Mammary epithelial cell (primary cell): Measurements from ENCODE around the gene GGA2.

Source experiments
- EZH2 ChIP-seq: IDR thresholded peaks from 2 replicates; pipeline ENCODE4 v1.6.1; 2012; ENCODE audit warnings: low read length, inconsistent platforms, borderline replicate concordance
- TF ChIP-seq, protein P1 (sequence below), 2 donors: IDR thresholded peaks in 1 of 2; conservative IDR thresholded peaks in 1 of 2; 2 replicates each; pipeline ENCODE4 v1.5.1; 2011 to 2012; ENCODE audit warnings: inconsistent platforms in 2 of 2, low read length in 2 of 2, mild to moderate bottlenecking in 2 of 2, control low read depth in 1 of 2, low read depth in 1 of 2; ENCODE audit not compliant: insufficient read depth in 1 of 2; ENCODE audit errors: extremely low read depth in 1 of 2

DNA sequence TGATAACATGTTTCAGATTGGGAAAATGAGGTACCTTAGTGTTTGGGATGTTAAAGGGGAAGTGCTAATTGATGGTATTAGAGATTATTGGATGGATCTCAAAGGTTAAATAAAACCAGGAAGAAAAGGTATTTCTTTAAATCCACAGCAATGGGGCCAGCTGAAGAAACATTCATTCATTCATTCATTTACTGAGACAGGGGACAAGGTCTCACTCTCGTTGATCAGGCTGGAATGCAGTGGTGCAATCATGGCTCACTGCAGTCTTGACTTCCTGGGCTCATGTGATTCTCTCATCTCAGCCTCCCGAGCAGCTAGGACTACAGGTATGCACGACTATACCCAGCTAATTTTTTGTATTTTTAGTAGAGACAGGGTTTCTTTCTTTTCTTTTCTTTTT lies 27.1 kb upstream of the GGA2 start:
- TF ChIP-seq, protein P1, sequence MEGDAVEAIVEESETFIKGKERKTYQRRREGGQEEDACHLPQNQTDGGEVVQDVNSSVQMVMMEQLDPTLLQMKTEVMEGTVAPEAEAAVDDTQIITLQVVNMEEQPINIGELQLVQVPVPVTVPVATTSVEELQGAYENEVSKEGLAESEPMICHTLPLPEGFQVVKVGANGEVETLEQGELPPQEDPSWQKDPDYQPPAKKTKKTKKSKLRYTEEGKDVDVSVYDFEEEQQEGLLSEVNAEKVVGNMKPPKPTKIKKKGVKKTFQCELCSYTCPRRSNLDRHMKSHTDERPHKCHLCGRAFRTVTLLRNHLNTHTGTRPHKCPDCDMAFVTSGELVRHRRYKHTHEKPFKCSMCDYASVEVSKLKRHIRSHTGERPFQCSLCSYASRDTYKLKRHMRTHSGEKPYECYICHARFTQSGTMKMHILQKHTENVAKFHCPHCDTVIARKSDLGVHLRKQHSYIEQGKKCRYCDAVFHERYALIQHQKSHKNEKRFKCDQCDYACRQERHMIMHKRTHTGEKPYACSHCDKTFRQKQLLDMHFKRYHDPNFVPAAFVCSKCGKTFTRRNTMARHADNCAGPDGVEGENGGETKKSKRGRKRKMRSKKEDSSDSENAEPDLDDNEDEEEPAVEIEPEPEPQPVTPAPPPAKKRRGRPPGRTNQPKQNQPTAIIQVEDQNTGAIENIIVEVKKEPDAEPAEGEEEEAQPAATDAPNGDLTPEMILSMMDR (conservative IDR thresholded peaks at IDR 0.05 in 1 of 2, IDR thresholded peaks at IDR 0.05 in 1 of 2; ENCODE audit: extremely low read depth in 1 of 2, insufficient read depth in 1 of 2, low read depth in 1 of 2, low read length in 2 of 2): no peak
- TF ChIP-seq EZH2: no peak
